Small intestine (tissue), 7 donors: ENCODE results near the gene MFAP1. TPM values are rescaled to one million over a fixed set of nuclear protein-coding genes. Genes with fewer than 3 reads are reported as not detected.

Source experiments
- DNase-seq, 2 donors: peaks; one replicate each; pipeline versions ENCODE4 v3.0.0 to v3.0.0-alpha.2; 2013
- FAIRE-seq: peaks from 2 replicates; lab custom pipeline; 2012; peaks lifted over from hg19 to GRCh38; lab: Jason Lieb, UNC
- H3K27ac ChIP-seq, 3 donors: one replicate each; pipeline ENCODE4 v1.5.1; 2013; ENCODE audit warnings: low read length in 2 of 3, mild to moderate bottlenecking in 2 of 3, control low read depth in 1 of 3, inconsistent platforms in 1 of 3, low read depth in 1 of 3, moderate library complexity in 1 of 3
- H3K27me3 ChIP-seq, 3 donors: one replicate each; pipeline ENCODE4 v1.6.1; 2013; ENCODE audit warnings: low read length in 3 of 3, inconsistent platforms in 1 of 3; ENCODE audit not compliant: control insufficient read depth in 3 of 3, insufficient read depth in 3 of 3
- H3K36me3 ChIP-seq, 3 donors: one replicate each; pipeline ENCODE4 v1.6.1; 2013; ENCODE audit warnings: low read length in 3 of 3, inconsistent platforms in 1 of 3, low read depth in 1 of 3, mild to moderate bottlenecking in 1 of 3, moderate library complexity in 1 of 3; ENCODE audit not compliant: control insufficient read depth in 3 of 3, insufficient read depth in 2 of 3
- H3K4me1 ChIP-seq, 3 donors: one replicate each; pipeline ENCODE4 v1.6.1; 2013; ENCODE audit warnings: low read length in 2 of 3, inconsistent platforms in 1 of 3, low read depth in 1 of 3, mild to moderate bottlenecking in 1 of 3, moderate library complexity in 1 of 3; ENCODE audit not compliant: control insufficient read depth in 3 of 3, insufficient read depth in 2 of 3
- H3K4me3 ChIP-seq, 3 donors: one replicate each; pipeline ENCODE4 v1.5.1; 2013; ENCODE audit warnings: low read length in 3 of 3, control low read depth in 1 of 3, inconsistent platforms in 1 of 3, low read depth in 1 of 3, mild to moderate bottlenecking in 1 of 3, moderate library complexity in 1 of 3
- H3K9me3 ChIP-seq, 2 donors: one replicate each; pipeline ENCODE4 v1.6.1; 2013; ENCODE audit warnings: low read depth in 1 of 2, low read length in 1 of 2; ENCODE audit not compliant: control insufficient read depth in 2 of 2, insufficient read depth in 1 of 2
- WGBS, 3 donors: extraction: QIAGEN DNeasy Blood & Tissue Kit; methylation state at CpG; one replicate each; pipeline ENCODE4 v1.1.7; 2013; 5-methylcytosine and 5-hydroxymethylcytosine counted together
- polyA plus RNA-seq, 4 donors: library from polyadenylated mRNA; stranded (reverse) in 3 of 4; unstranded in 1 of 4; fragments of 200-250 nt in 3 of 4; fragments of 120-200 nt in 1 of 4; gene quantifications; one replicate each; pipeline versions ENCODE4 v1.2.1 to v1.2.3, GENCODE V29; 2013
- donor health status: healthy with polysubstance abuse.
- donor health status: control.
- donor health status: control.
- donor health status: Bipolar disorder and iron deficiency.
- donor health status: healthy.

Gene MFAP1
- polyA plus RNA-seq, 4 donors, result 16.2 to 36.6 (median 19.5) TPM

DNA sequence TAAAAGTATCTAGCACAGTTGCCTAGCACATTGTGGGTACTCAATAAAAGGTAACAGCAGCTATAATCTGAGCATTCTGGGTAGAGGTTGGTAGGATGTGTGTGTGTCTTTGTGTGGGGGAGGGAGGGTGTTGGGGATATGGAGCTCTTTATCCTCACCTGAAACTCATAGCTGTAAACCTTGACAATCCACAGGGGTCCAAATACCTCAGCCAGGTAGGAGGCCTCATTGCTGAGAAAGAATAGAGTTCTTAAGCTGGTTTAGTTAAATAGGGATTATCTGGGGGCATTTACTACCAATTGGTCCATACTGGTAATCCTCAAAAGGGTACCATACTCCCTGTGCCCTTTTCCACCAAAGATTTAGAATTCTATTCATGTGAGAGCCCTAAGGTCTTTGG, 28.5 kb downstream of the MFAP1 start:
- H3K36me3 ChIP-seq, result peaks cover 4 to 55% (median 6%) of the 10 kb centered on the region in 3 donors
- no peak for FAIRE-seq
- H3K4me1 ChIP-seq, result peaks cover 7 to 51% (median 16%) of the 10 kb centered on the region in 3 donors
- H3K9me3 ChIP-seq, result peaks cover 0 to 8% of the 10 kb centered on the region in 2 donors
- DNase-seq, result no peak
- H3K27me3 ChIP-seq, result no peaks in the 10 kb centered on the region
- no peak overlapping the region for H3K27ac ChIP-seq
- no peak overlapping the region for H3K4me3 ChIP-seq

DNA sequence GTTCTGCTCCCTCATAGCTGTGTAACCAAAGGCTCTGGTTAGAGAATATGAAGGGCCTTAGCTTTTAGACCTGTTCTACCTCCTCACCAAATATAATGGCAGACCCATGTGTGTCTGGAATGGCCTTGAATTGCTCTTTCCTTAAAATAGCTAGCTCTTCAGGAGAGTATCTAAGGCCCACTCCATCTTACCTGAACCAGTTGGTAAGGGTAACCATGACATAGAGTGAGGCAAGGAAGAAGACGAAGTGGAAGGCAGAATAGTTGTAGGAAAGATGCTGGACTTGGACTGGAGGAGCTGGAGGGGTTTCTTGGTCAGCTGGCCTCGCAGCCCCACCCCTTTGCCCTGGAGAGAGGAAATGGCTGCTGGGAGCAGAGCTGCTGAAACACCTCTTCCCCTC, 29.3 kb downstream of the MFAP1 start:
- Histone ChIP-seq H3K27me3 (no peaks in the 10 kb centered on the region), H3K36me3 (peaks cover 4 to 54% (median 6%) of the 10 kb centered on the region in 3 donors), H3K4me3 (no peak overlapping the region), H3K9me3 (peaks cover 0 to 7% of the 10 kb centered on the region in 2 donors), H3K27ac (peak overlapping the region in 1 of 3 donors; percentile 7), H3K4me1 (peaks cover 7 to 50% (median 16%) of the 10 kb centered on the region in 3 donors)
- WGBS, 3 donors, result 85 to 96% (median 92%) methylated on average over 2 of the region's 2 CpGs
- no peak for FAIRE-seq
- no peak for DNase-seq

DNA sequence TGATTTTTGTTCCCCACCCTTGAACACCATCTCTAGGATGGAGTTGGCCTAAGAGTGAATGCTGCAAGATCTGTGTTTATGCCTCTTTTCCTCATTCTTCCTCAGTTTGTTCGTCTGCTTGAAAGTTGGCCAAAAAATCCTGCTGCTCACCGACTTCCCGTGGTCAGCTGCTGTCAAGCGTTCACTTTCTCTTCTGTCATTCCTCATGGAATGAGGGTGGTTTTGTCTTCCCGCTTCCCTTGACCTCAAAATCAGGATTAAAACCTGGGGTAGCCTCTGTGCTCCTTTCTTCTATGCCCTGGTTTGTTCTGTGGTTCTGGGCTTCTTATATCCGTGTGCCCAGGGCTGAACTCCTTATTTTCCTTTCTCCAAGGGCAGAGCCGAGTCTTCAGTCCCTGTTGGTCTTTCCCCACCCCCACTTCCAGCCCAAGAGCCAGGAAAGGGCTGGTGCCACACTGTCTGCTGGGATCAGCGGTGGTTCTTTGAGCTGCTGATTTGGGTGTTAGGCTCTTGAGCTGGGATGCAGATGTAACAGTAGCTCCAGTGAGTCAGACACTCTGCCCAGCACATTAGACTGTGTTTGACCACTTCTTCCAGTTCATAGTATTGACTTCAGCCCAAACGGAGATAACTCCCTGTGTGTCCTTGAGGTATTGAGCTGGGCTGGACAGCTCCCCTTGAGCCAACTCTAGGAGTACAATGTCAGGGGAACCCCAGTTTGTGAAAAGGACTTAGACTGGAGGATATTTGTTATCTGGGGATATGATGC, 30.0 kb downstream of the MFAP1 start:
- DNase-seq, result no peak
- WGBS, 3 donors, result 75 to 87% (median 86%) methylated on average over 9 of the region's 9 CpGs

GRCh38 chr15:43793647-43794046, 30.8 kb downstream of the MFAP1 start:
- Histone ChIP-seq H3K36me3 (peaks cover 4 to 39% (median 6%) of the 10 kb centered on the region in 3 donors), H3K4me1 (peaks cover 5 to 36% (median 16%) of the 10 kb centered on the region in 3 donors), H3K27me3 (no peaks in the 10 kb centered on the region), H3K4me3 (peak overlapping the region in 2 of 3 donors; percentile 96 to 99), H3K9me3 (peaks cover 0 to 2% of the 10 kb centered on the region in 2 donors), H3K27ac (peak overlapping the region in 2 of 3 donors; percentile 95 to 99)
- FAIRE-seq, result no peak
- DNase-seq, result no peak
- 74 to 86% (median 76%) methylated on average over 10 of the region's 10 CpGs for WGBS, 3 donors

More for the DNA sequence above, 30.0 kb downstream of the MFAP1 start:
- peak overlapping the region in 1 of 3 donors; percentile 7 for H3K27ac ChIP-seq
- no peak for FAIRE-seq
- H3K4me3 ChIP-seq, result no peak overlapping the region
- H3K27me3 ChIP-seq, result no peaks in the 10 kb centered on the region
- peaks cover 5 to 43% (median 16%) of the 10 kb centered on the region in 3 donors for H3K4me1 ChIP-seq
- H3K36me3 ChIP-seq, result peaks cover 4 to 46% (median 6%) of the 10 kb centered on the region in 3 donors
- peaks cover 0 to 2% of the 10 kb centered on the region in 2 donors for H3K9me3 ChIP-seq

DNA sequence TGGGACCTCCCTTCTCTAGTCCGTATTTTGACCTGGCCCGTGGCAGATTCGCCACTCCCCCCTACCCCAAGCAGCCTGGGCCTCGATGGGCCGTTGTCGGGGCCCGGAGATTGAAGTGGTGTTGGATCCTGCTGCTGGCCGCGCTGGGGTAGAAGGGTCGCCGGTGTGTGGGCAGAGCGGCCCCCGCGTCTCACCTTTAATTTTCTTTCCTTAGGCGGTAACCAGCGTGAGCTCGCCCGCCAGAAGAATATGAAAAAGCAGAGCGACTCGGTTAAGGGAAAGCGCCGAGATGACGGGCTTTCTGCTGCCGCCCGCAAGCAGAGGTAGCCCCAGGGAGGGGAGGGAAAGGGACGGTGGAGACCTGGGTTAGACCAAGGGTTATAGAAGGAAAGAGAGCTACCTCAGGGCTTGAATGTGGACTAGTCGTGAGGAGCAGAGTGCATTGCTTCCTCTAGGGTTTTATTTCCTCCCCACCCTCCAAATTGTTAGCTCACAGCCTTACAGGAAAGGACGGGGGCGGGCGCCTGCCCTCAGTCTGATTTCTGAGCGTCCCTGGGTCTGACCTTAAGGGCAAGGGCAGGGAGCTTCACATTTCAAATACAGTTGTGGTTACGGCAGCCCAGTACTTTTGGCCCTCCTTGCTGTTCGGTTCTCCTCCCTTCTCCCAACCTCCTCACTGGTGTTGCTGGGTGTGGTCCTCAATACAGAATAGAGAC, 31.6 kb downstream of the MFAP1 start:
- WGBS, 3 donors, result 0 to 1% (median 0%) methylated on average over 33 of the region's 33 CpGs
- Histone ChIP-seq H3K9me3 (peaks cover 0 to 2% of the 10 kb centered on the region in 2 donors), H3K36me3 (peaks cover 4 to 37% (median 6%) of the 10 kb centered on the region in 3 donors), H3K27ac (peak overlapping the region; percentile 95 to 99 (median 98)), H3K4me1 (peaks cover 5 to 30% (median 16%) of the 10 kb centered on the region in 3 donors), H3K4me3 (peak overlapping the region; percentile 96 to 99 (median 96)), H3K27me3 (no peaks in the 10 kb centered on the region)
- FAIRE-seq, result no peak
- peak; percentile 57 to 63 for DNase-seq

- no peak for FAIRE-seq
- WGBS, 3 donors, result 0 to 1% (median 1%) methylated on average over 56 to 66 of the region's 66 CpGs
These were observed 32.3 kb downstream of the MFAP1 start, which contains the start of gene SERF2 for GRCh38 chr15:43791993-43792760. Gene SERF2 (plus strand): TSS chr15:43792320. CDS start chr15:43792377, 57 bp downstream.

DNA sequence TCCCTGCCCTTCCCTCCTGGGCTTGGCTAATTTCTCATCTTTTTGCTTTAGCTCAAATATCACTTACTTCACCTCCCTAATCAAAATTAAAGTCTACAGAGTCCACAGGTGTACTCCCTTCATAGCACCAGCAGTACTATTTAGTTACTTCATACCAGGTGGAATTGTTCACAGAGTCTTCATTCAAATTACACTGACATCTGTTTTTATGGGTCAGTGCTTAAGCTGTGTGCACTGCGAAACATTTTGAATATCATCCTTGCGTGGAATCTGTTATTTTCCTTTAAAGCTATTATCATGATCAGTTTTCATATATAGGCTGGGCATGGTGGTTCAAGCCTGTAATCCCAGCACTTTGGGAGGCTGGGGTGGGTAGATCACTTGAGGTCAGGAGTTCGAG, 35.1 kb downstream of the MFAP1 start:
- Histone ChIP-seq H3K9me3 (peaks cover 0 to 2% of the 10 kb centered on the region in 2 donors), H3K27me3 (no peaks in the 10 kb centered on the region), H3K4me1 (peaks cover 5 to 20% (median 12%) of the 10 kb centered on the region in 3 donors), H3K27ac (peak overlapping the region in 1 of 3 donors; percentile 55), H3K36me3 (peaks cover 0 to 16% (median 3%) of the 10 kb centered on the region in 3 donors), H3K4me3 (no peak overlapping the region)
- DNase-seq (no peak), FAIRE-seq (no peak)
- WGBS, 3 donors, result 91 to 96% (median 95%) methylated on average over 3 of the region's 3 CpGs

More at GRCh38 chr15:43791993-43792760, 32.3 kb downstream of the MFAP1 start, which contains the start of gene SERF2:
- H3K4me1 ChIP-seq, result peaks cover 5 to 30% (median 16%) of the 10 kb centered on the region in 3 donors
- peak; percentile 100 for DNase-seq
- H3K27ac ChIP-seq, result peak within 1 kb of the TSS; percentile 95 to 99 (median 98)
- H3K27me3 ChIP-seq, result no peaks in the 10 kb centered on the region
- peak within 1 kb of the TSS; percentile 96 to 99 (median 96) for H3K4me3 ChIP-seq
- peaks cover 0 to 33% (median 6%) of the 10 kb centered on the region in 3 donors for H3K36me3 ChIP-seq
- H3K9me3 ChIP-seq, result peaks cover 0 to 2% of the 10 kb centered on the region in 2 donors
